CD4-positive, alpha-beta T cell (primary cell): Measurements from ENCODE around the gene DHX40. TPM values are rescaled to one million over a fixed set of nuclear protein-coding genes. Genes with fewer than 3 reads are reported as not detected.

Experiments
- ATAC-seq: fragments of 200-7000 bp; cut with Tn5 transposase; one replicate; pipeline ENCODE4 v1.10.0; 2022; ENCODE audit warnings: mild to moderate bottlenecking; ENCODE audit not compliant: poor library complexity
- CTCF ChIA-PET: fragments of 350-600 bp; sonication (Branson Sonifier 250); formaldehyde crosslinking; loops from one replicate; lab custom pipeline; 2021; ENCODE audit warnings: antibody characterized with exemption, inconsistent platforms; lab: Charles Lee
- POLR2A ChIA-PET: fragments of 350-600 bp; sonication (Branson Sonifier 250); formaldehyde crosslinking; loops from one replicate; lab custom pipeline; 2021; ENCODE audit warnings: antibody characterized with exemption, inconsistent platforms; lab: Charles Lee
- DNase-seq, 14 experiments: peaks; one replicate each; pipeline ENCODE4 v3.0.0-alpha.2; 2013 to 2020; ENCODE audit warnings: mixed read lengths in 2 of 14
- H3K27ac ChIP-seq, 2 donors: one replicate each; pipeline versions ENCODE4 v1.5.1 to v1.7.0; 2013; ENCODE audit warnings: low read length in 2 of 2, low read depth in 1 of 2, mild to moderate bottlenecking in 1 of 2
- H3K27me3 ChIP-seq, 2 experiments: 1 replicate in 1 of 2; 2 replicates in 1 of 2; pipeline versions ENCODE4 v1.6.1 to v1.7.0; 2013; ENCODE audit warnings: low read length in 2 of 2, control low read depth in 1 of 2, mild to moderate bottlenecking in 1 of 2, moderate library complexity in 1 of 2; ENCODE audit not compliant: insufficient read depth in 2 of 2, control insufficient read depth in 1 of 2
- H3K36me3 ChIP-seq: one replicate; pipeline ENCODE4 v1.6.1; 2013; ENCODE audit warnings: low read length, control low read depth; ENCODE audit not compliant: insufficient read depth
- H3K4me1 ChIP-seq: one replicate; pipeline ENCODE4 v1.6.1; 2013; ENCODE audit warnings: low read length, control low read depth; ENCODE audit not compliant: insufficient read depth
- H3K4me3 ChIP-seq: one replicate; pipeline ENCODE4 v1.5.1; 2013; ENCODE audit warnings: mild to moderate bottlenecking, low read length, moderate library complexity
- H3K9me3 ChIP-seq, 2 experiments: 1 replicate in 1 of 2; 2 replicates in 1 of 2; pipeline versions ENCODE4 v1.6.1 to v1.7.0; 2013; ENCODE audit warnings: low read length in 2 of 2, mild to moderate bottlenecking in 2 of 2, control low read depth in 1 of 2, moderate library complexity in 1 of 2; ENCODE audit not compliant: control insufficient read depth in 1 of 2, insufficient read depth in 1 of 2
- H3K27ac Mint-ChIP-seq: one replicate; pipeline ENCODE4 v1.8.0; 2020; ENCODE audit warnings: mixed read lengths
- H3K27me3 Mint-ChIP-seq: one replicate; pipeline ENCODE4 v1.8.0; 2021; ENCODE audit warnings: mixed read lengths
- H3K36me3 Mint-ChIP-seq: one replicate; pipeline ENCODE4 v1.8.0; 2021; ENCODE audit warnings: low read depth, mixed read lengths
- H3K4me1 Mint-ChIP-seq: one replicate; pipeline ENCODE4 v1.8.0; 2021; ENCODE audit warnings: low read depth, mixed read lengths
- H3K4me3 Mint-ChIP-seq: one replicate; pipeline ENCODE4 v1.8.0; 2020; ENCODE audit warnings: mild to moderate bottlenecking, mixed read lengths
- H3K9me3 Mint-ChIP-seq: one replicate; pipeline ENCODE4 v1.8.0; 2020; ENCODE audit warnings: mixed read lengths
- CTCF ChIP-seq: fragments of 200-600 bp; IDR thresholded peaks from one replicate; pipeline ENCODE4 v1.8.0; 2022; ENCODE audit warnings: antibody characterized with exemption, mild to moderate bottlenecking
- intact Hi-C, 2 experiments: fragments of 100-400 bp; cut with DNase I in 1 of 2; cut with micrococcal nuclease in 1 of 2; formaldehyde crosslinking; loops; one replicate each; pipeline versions ENCODE4 v1.15.1 to v1.9.0; 2023 to 2025; cut with DNase I, micrococcal nuclease
- total RNA-seq, 174 experiments: library from RNA in 2 of 174; stranded (reverse) in 2 of 174; gene quantifications; one replicate each; pipeline ENCODE4 v1.2.3 and lab custom pipeline; 2021 to 2026

DHX40 gene
- total RNA-seq, 2 experiments from 2014 or later, result 62.6 to 65.6 TPM

- POLR2A ChIA-PET, result no interaction called here
- no peak for ATAC-seq
These were observed 61.3 kb downstream of the DHX40 start for GRCh38 chr17:59626756-59627155.

GRCh38 chr17:59627274-59627673 lies 61.9 kb downstream of the DHX40 start:
- H3K4me1 ChIP-seq, result peaks cover 37% of the 10 kb centered on the region
- no peak overlapping the region for H3K4me3 ChIP-seq
- intact Hi-C loops, result loop anchor here in 1 of 2 experiments (10.0 kb wide), 1 partner anchor 1112 kb away; the partner anchor contains the start of gene MTMR4
- ChIA-PET POLR2A (interaction anchor here (1.3 kb wide), 1 partner anchor 8 kb away, joined by 5 read pairs; the partner anchor contains the start of gene CLTC), CTCF (no interaction called here)
- H3K27ac ChIP-seq, result no peak overlapping the region
- no peaks in the 10 kb centered on the region for H3K9me3 Mint-ChIP-seq
- H3K27ac Mint-ChIP-seq, result no peak overlapping the region
- no peak for TF ChIP-seq CTCF
- H3K4me3 Mint-ChIP-seq, result no peak overlapping the region
- H3K9me3 ChIP-seq, result no peaks in the 10 kb centered on the region
- DNase-seq, result no peak
- no peak for ATAC-seq
- peaks cover 78% of the 10 kb centered on the region for H3K4me1 Mint-ChIP-seq
- peaks cover 18% of the 10 kb centered on the region for H3K36me3 Mint-ChIP-seq
- H3K27me3 Mint-ChIP-seq, result no peaks in the 10 kb centered on the region
- no peaks in the 10 kb centered on the region for H3K36me3 ChIP-seq
- H3K27me3 ChIP-seq, result no peaks in the 10 kb centered on the region

More at GRCh38 chr17:59626756-59627155, 61.3 kb downstream of the DHX40 start:
- Mint-ChIP-seq H3K4me3 (no peak overlapping the region), H3K27me3 (no peaks in the 10 kb centered on the region), H3K27ac (no peak overlapping the region), H3K4me1 (peaks cover 82% of the 10 kb centered on the region), H3K36me3 (peaks cover 19% of the 10 kb centered on the region), H3K9me3 (no peaks in the 10 kb centered on the region)
- no peak overlapping the region for H3K4me3 ChIP-seq
- no peak for TF ChIP-seq CTCF
- DNase-seq, result no peak
- H3K9me3 ChIP-seq, result no peaks in the 10 kb centered on the region
- intact Hi-C loops, result loop anchor here in 1 of 2 experiments (10.0 kb wide), 1 partner anchor 1112 kb away; the partner anchor contains the start of gene MTMR4
- CTCF ChIA-PET, result no interaction called here
- no peaks in the 10 kb centered on the region for H3K27me3 ChIP-seq
- peaks cover 33% of the 10 kb centered on the region for H3K4me1 ChIP-seq
- H3K27ac ChIP-seq, result no peak overlapping the region
- H3K36me3 ChIP-seq, result no peaks in the 10 kb centered on the region

GRCh38 chr17:59627770-59628171 lies 62.4 kb downstream of the DHX40 start:
- no peaks in the 10 kb centered on the region for H3K9me3 ChIP-seq
- DNase-seq (no peak), ATAC-seq (no peak)
- no peak overlapping the region for H3K4me3 ChIP-seq
- peaks cover 37% of the 10 kb centered on the region for H3K4me1 ChIP-seq
- ChIA-PET POLR2A (interaction anchor here (1.3 kb wide), 1 partner anchor 9 kb away, joined by 5 read pairs; the partner anchor contains the start of gene CLTC), CTCF (no interaction called here)
- Mint-ChIP-seq H3K27ac (no peak overlapping the region), H3K27me3 (no peaks in the 10 kb centered on the region), H3K36me3 (peaks cover 18% of the 10 kb centered on the region), H3K9me3 (no peaks in the 10 kb centered on the region), H3K4me3 (no peak overlapping the region), H3K4me1 (peaks cover 78% of the 10 kb centered on the region)
- TF ChIP-seq CTCF, result no peak
- intact Hi-C loops, result loop anchor here in 1 of 2 experiments (10.0 kb wide), 1 partner anchor 1113 kb away; the partner anchor contains the start of gene MTMR4
- no peak overlapping the region for H3K27ac ChIP-seq
- H3K36me3 ChIP-seq, result no peaks in the 10 kb centered on the region
- no peaks in the 10 kb centered on the region for H3K27me3 ChIP-seq
